AG09309 (cell line): ENCODE measurements around the gene RCOR1.
A peak's percentile ranks its signal among the peaks of the same experiment; 100 is the strongest.

ENCODE experiments used
- DNase-seq: peaks from one replicate; pipeline ENCODE4 v3.0.0-alpha.2; 2010; ENCODE audit warnings: low read depth
- H3K4me3 ChIP-seq: 2 replicates; pipeline ENCODE4 v1.5.1; 2011; ENCODE audit warnings: mild to moderate bottlenecking, low read depth, low read length, moderate library complexity; ENCODE audit not compliant: control insufficient read depth
- TF ChIP-seq, protein P1 (sequence below): IDR thresholded peaks from 2 replicates; pipeline ENCODE4 v1.5.1; 2011; ENCODE audit warnings: mild to moderate bottlenecking, low read depth, low read length, inconsistent platforms; ENCODE audit not compliant: insufficient read depth, control insufficient read depth; ENCODE audit errors: missing control alignments

The RCOR1 gene

DNA sequence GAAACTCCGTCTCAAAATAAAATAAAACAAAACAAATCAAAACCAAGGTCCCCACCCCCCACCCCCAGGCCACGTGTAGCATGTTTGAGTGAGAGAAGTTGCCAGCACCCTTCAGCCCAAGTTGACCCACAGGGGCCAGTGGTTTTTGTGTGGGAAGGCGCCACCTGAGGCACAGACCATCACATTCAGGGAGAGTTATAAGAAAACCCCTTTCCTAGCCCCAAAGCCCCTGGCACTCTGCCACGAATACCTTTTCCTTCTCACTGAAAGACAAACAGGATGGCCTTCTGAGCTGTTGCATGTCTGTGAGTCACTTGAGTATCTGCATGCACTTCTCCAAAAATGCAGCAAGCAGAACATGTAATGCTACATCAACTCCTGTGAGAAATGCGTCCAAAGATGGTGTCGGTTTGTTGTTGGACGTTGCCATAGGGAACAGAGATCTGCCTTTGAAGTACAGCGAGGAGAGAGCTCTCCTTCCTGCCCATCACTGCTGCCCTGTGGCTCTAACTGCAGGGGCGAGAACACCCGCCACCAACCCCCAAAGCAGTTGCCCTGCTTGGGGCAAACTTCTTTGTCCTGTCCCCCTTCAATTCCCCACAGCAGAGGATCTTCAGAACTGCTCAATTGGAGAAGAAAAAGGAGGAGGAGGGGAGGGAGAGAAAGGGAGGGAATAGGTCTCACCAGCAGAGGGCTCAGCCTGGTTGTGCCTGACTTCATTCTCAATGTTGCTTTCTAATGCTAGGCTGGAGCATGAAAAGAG, 182.1 kb downstream of the RCOR1 start:
- no peak overlapping the region for H3K4me3 ChIP-seq
- TF ChIP-seq, protein P1, sequence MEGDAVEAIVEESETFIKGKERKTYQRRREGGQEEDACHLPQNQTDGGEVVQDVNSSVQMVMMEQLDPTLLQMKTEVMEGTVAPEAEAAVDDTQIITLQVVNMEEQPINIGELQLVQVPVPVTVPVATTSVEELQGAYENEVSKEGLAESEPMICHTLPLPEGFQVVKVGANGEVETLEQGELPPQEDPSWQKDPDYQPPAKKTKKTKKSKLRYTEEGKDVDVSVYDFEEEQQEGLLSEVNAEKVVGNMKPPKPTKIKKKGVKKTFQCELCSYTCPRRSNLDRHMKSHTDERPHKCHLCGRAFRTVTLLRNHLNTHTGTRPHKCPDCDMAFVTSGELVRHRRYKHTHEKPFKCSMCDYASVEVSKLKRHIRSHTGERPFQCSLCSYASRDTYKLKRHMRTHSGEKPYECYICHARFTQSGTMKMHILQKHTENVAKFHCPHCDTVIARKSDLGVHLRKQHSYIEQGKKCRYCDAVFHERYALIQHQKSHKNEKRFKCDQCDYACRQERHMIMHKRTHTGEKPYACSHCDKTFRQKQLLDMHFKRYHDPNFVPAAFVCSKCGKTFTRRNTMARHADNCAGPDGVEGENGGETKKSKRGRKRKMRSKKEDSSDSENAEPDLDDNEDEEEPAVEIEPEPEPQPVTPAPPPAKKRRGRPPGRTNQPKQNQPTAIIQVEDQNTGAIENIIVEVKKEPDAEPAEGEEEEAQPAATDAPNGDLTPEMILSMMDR: peak; percentile 87
- no peak for DNase-seq

DNA sequence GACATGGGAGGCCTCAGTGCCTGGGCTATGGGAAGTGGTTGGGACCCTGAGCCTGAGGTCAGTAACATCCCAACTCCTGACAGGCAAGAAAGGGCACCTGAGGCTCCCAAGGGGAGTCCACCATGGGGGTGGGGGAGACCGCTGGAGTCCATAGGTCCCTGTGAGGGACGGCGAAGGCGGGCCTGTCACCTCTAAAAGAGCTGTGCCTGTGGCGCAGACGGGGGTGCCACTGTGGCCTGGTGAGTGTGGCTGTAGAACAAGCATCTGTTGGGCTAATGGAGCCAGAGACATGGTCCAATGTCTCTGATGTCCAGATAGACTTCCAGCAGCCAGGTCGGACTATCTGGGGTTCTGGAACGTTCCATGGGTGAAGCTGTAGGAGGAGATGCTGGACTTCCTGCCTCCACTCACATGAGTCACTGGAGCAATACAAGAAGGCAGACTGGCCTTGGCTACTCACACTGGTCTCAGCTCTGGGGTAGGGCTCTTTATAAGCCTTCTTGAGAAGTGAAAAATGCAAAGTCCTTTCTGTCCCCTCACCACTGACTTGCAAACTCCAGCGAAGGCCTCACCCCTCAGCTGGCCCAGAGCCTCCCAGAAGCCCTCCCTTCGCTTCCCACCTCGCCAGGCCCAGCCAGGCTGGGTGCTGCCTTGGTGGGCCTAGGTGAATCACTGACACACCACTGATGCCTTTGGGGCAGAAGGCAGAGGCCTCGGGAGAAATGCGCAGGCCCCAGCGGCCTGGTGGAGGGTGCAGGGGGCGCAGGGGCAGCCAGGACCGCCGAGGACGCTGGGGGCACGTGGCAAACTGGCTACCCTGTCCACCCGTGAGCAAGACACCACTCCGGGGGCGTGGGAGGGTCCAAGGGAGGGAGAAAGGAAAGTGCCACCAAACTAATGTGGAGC, 183.7 kb downstream of the RCOR1 start:
- no peak overlapping the region for H3K4me3 ChIP-seq
- no peak for DNase-seq
- TF ChIP-seq, protein P1: no peak

DNA sequence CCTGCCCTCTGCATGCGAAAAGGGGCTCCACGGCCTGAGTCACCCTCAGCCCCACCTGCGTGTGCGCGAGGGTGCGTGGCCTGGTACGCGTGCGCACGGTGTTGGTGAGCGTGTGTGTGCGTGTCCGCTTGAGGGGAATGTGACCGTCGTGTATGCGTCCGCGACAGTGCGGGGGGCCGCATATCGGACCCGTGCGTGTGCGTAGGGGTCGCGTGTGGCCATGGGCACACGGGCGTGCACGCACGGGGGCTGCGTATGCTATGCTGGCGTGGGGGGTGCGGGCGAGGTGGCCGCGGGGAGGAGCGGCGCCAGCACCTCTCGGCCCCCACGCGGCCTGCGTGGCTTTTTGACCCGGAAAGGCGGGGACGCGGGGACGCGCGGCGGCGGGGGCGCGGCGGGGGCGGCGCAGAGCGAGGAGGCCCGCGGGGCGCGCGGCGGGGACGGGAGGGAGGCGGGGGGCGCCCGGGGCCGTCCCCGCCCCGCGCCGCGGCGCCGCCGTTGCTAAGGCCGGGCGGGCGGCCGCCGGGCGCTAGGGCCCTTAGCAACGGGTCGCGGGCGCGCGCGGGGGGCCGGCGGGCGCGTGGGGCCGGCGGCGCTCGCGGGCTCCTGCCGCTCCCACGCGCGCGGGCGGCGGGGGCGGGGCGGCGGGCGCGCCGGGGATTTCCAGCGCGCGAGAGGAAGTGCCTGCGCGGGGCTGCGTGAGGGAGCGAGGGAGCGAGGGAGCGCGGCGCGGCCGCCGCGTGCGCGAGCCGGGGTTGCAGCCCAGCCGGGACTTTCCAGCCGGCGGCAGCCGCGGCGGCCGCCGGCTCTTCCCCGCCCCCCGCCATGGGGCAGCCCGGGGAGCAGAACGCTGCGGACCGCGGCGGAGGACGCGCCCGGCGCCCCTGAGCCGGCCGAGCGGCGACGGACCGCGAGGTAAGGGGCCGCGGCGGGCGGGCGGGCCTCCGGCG, 184.6 kb downstream of the RCOR1 start, which contains the start of gene TRAF3:
TRAF3 (plus strand) TSS at position 689 of the 950 bp plus-strand sequence. CDS start 92,753 bp downstream, outside the sequence.
- DNase-seq: no peak

DNA sequence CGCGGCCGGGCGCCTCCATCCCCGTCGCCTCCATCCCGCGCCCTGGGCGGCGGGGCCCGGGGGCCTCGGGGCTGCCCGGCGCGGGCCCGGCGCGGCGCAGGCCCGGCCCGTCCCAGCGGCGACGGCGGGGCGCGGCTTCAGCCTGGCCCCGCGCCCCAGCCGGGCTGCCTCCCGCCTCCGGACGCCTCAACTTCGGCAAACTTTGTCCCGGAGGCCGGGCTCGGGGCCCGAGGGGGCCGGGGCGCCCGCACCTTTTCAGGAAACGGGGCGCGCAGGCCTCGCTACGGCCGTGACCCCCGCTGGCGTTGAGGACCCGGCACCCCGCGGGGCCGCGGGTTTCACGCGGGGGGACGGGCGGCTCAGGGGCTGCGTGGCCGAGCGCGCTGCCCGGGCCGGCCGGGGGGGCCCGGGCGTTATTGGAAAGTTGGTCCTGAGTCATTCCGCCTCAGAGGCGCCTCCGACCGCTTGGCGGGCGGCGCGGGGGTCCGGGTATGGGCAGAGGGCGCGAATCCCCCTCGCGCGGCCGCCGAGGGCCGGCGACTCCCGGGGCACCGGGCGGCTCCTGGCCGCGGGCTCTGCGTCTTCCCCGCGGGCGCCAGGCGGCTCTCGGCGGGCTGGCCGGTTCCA, 185.4 kb downstream of the RCOR1 start:
- peak overlapping the region; percentile 38 for H3K4me3 ChIP-seq
- DNase-seq: no peak
- TF ChIP-seq, protein P1: no peak

More for the DNA sequence above, 184.6 kb downstream of the RCOR1 start, which contains the start of gene TRAF3:
- peak within 1 kb of the TSS; percentile 38 for H3K4me3 ChIP-seq
- TF ChIP-seq, protein P1: no peak

DNA sequence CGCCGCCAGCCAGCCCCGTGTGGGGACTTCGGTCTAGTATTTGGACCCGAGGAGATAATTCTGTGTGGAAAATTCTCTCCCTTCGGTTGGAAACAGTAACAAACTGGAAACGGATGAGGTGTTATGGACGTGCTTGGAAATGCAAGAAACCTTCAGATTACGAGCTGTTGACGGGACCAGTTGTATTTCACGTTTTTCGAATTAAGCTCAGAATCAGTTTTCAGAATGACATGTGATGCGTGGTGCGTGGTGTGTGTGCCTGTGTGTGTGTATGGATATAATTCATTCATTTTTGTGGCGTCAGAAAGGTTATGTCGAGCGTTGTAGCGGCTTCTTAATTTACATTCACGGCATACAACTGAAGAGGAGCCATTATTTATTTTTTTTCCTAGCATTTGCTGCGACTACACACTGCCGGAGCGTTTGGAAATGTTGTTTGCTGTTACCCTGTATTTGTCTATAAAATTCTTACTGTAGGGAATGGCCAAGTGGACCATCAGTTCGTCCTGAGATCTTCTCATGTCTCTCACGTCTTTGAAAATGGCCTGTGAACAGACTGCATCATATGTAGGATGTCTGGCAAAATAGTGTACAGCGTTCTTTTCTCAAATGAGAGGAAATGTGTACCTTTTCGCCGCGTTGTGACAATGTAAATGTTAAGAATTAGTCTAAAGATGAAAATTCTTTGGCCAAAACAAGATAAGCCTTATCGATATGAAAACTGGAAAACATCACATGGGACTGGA, 186.1 kb downstream of the RCOR1 start:
- no peak for DNase-seq
- H3K4me3 ChIP-seq: peak overlapping the region; percentile 38
- TF ChIP-seq, protein P1: no peak
